ENCODE measurements around the gene NTF3.

DNA sequence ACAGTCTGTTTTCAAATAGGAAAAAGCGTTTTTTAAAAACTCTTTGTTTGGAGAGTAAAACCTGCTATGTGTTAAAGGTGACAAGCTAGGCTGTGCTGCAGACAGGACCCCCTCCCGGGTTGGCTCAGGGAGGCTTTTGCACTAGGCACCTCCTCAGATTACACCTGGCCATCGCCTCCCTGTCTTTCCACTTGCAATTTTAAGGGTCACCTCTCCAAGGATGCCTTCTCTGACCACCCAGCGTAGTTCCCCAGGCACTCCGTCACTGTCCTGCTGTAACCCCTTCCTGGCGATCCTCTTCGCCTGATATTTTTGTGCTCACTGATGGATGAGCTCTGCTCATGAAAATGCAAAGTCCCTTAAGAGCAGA, 80.7 kb downstream of the NTF3 start:
- no peak for TF ChIP-seq TAF1 (IDR thresholded peaks at IDR 0.05; ENCODE audit: borderline replicate concordance, insufficient read depth, low read length)
- TF ChIP-seq SIN3A (IDR thresholded peaks at IDR 0.05; ENCODE audit: borderline replicate concordance, insufficient read depth, low read length): no peak
- TF ChIP-seq, protein P1, sequence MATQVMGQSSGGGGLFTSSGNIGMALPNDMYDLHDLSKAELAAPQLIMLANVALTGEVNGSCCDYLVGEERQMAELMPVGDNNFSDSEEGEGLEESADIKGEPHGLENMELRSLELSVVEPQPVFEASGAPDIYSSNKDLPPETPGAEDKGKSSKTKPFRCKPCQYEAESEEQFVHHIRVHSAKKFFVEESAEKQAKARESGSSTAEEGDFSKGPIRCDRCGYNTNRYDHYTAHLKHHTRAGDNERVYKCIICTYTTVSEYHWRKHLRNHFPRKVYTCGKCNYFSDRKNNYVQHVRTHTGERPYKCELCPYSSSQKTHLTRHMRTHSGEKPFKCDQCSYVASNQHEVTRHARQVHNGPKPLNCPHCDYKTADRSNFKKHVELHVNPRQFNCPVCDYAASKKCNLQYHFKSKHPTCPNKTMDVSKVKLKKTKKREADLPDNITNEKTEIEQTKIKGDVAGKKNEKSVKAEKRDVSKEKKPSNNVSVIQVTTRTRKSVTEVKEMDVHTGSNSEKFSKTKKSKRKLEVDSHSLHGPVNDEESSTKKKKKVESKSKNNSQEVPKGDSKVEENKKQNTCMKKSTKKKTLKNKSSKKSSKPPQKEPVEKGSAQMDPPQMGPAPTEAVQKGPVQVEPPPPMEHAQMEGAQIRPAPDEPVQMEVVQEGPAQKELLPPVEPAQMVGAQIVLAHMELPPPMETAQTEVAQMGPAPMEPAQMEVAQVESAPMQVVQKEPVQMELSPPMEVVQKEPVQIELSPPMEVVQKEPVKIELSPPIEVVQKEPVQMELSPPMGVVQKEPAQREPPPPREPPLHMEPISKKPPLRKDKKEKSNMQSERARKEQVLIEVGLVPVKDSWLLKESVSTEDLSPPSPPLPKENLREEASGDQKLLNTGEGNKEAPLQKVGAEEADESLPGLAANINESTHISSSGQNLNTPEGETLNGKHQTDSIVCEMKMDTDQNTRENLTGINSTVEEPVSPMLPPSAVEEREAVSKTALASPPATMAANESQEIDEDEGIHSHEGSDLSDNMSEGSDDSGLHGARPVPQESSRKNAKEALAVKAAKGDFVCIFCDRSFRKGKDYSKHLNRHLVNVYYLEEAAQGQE (IDR thresholded peaks at IDR 0.05; ENCODE audit: insufficient read depth in 1 of 2, low read depth in 2 of 2, low read length in 2 of 2): no peak
- TF ChIP-seq POLR2AphosphoS5 (IDR thresholded peaks at IDR 0.05; ENCODE audit: low read depth, low read length): no peak

Measured in PFSK-1 (cell line).